ENCODE measurements around the gene COX18. TPM values are rescaled to one million over a fixed set of nuclear protein-coding genes. Genes with fewer than 3 reads are reported as not detected.
A peak's percentile ranks its signal among the peaks of the same experiment; 100 is the strongest.

The COX18 gene
- total RNA-seq, 3 donors from 2014 or later (not counting 1 experiment from before 2014, with no cell fraction given), result 9.6 to 10.3 (median 9.7) TPM

GRCh38 chr4:73021634-73022033 is 47.9 kb downstream of the COX18 start:
- no peak overlapping the region for H3K4me3 Mint-ChIP-seq
- no peaks in the 10 kb centered on the region for H3K4me1 Mint-ChIP-seq
- no peak overlapping the region for H3K4me3 ChIP-seq (ENCODE audit: low read length)
- H3K27me3 Mint-ChIP-seq (ENCODE audit: low read depth in 2 of 2), result peaks cover 3 to 18% of the 10 kb centered on the region in 2 donors
- no peak overlapping the region for H3K27ac Mint-ChIP-seq
- no peak for TF ChIP-seq CTCF (IDR thresholded peaks at IDR 0.05)
- ATAC-seq (peak in 1 of 3 donors; percentile 28), DNase-seq (peak in 1 of 2 donors; percentile 8)
- WGBS (ENCODE audit: insufficient coverage), result 0% methylated on average over 1 of the region's 1 CpG
- no peaks in the 10 kb centered on the region for H3K9me3 ChIP-seq (ENCODE audit: control insufficient read depth, insufficient read depth, low read length)
- no peaks in the 10 kb centered on the region for H3K27me3 ChIP-seq (ENCODE audit: control insufficient read depth, insufficient read depth, low read length)
- H3K36me3 Mint-ChIP-seq, result no peaks in the 10 kb centered on the region
- H3K4me1 ChIP-seq (ENCODE audit: control insufficient read depth, insufficient read depth, low read length), result no peaks in the 10 kb centered on the region
- no peaks in the 10 kb centered on the region for H3K36me3 ChIP-seq (ENCODE audit: control insufficient read depth, insufficient read depth, low read length)
- H3K9me3 Mint-ChIP-seq, result no peaks in the 10 kb centered on the region
- no peak overlapping the region for H3K27ac ChIP-seq (ENCODE audit: low read length)
- intact Hi-C loops (cut with micrococcal nuclease), result no loop called here

GRCh38 chr4:73019462-73020047 is 50.0 kb downstream of the COX18 start:
- Mint-ChIP-seq H3K27me3 (ENCODE audit: low read depth in 2 of 2) (peaks cover 6 to 25% of the 10 kb centered on the region in 2 donors), H3K9me3 (no peaks in the 10 kb centered on the region), H3K36me3 (no peaks in the 10 kb centered on the region), H3K4me1 (no peaks in the 10 kb centered on the region), H3K4me3 (no peak overlapping the region), H3K27ac (no peak overlapping the region)
- no peaks in the 10 kb centered on the region for H3K36me3 ChIP-seq (ENCODE audit: control insufficient read depth, insufficient read depth, low read length)
- H3K4me1 ChIP-seq (ENCODE audit: control insufficient read depth, insufficient read depth, low read length), result no peaks in the 10 kb centered on the region
- no peak overlapping the region for H3K27ac ChIP-seq (ENCODE audit: low read length)
- H3K4me3 ChIP-seq (ENCODE audit: low read length), result no peak overlapping the region
- WGBS (ENCODE audit: insufficient coverage), result 10% methylated on average over 2 of the region's 3 CpGs
- TF ChIP-seq CTCF (IDR thresholded peaks at IDR 0.05), result peak; percentile 72
- no peaks in the 10 kb centered on the region for H3K27me3 ChIP-seq (ENCODE audit: control insufficient read depth, insufficient read depth, low read length)
- H3K9me3 ChIP-seq (ENCODE audit: control insufficient read depth, insufficient read depth, low read length), result no peaks in the 10 kb centered on the region
- ATAC-seq (peak in 1 of 3 donors; percentile 29), DNase-seq (peak in 1 of 2 donors; percentile 55)
- intact Hi-C loops (cut with micrococcal nuclease), result loop anchor here (5.0 kb wide), 1 partner anchor 1747 kb away; no protein-coding TSS in a partner anchor

GRCh38 chr4:73018595-73018994 is 50.9 kb downstream of the COX18 start:
- H3K27ac Mint-ChIP-seq, result no peak overlapping the region
- Histone ChIP-seq H3K27me3 (ENCODE audit: control insufficient read depth, insufficient read depth, low read length) (no peaks in the 10 kb centered on the region), H3K36me3 (ENCODE audit: control insufficient read depth, insufficient read depth, low read length) (no peaks in the 10 kb centered on the region), H3K4me1 (ENCODE audit: control insufficient read depth, insufficient read depth, low read length) (no peaks in the 10 kb centered on the region), H3K9me3 (ENCODE audit: control insufficient read depth, insufficient read depth, low read length) (no peaks in the 10 kb centered on the region), H3K4me3 (ENCODE audit: low read length) (no peak overlapping the region), H3K27ac (ENCODE audit: low read length) (no peak overlapping the region)
- intact Hi-C loops (cut with micrococcal nuclease), result loop anchor here (5.0 kb wide), 1 partner anchor 1746 kb away; no protein-coding TSS in a partner anchor
- H3K36me3 Mint-ChIP-seq, result no peaks in the 10 kb centered on the region
- H3K27me3 Mint-ChIP-seq (ENCODE audit: low read depth in 2 of 2), result peaks cover 6 to 25% of the 10 kb centered on the region in 2 donors
- no peak for TF ChIP-seq CTCF (IDR thresholded peaks at IDR 0.05)
- H3K9me3 Mint-ChIP-seq, result no peaks in the 10 kb centered on the region
- no peak overlapping the region for H3K4me3 Mint-ChIP-seq
- no peaks in the 10 kb centered on the region for H3K4me1 Mint-ChIP-seq
- 94% methylated on average over 6 of the region's 6 CpGs for WGBS (ENCODE audit: insufficient coverage)
- DNase-seq (no peak), ATAC-seq (no peak)

GRCh38 chr4:73013310-73013709 is 56.2 kb downstream of the COX18 start:
- Mint-ChIP-seq H3K27me3 (ENCODE audit: low read depth in 2 of 2) (peaks cover 11 to 23% of the 10 kb centered on the region in 2 donors), H3K9me3 (peaks cover 0 to 2% of the 10 kb centered on the region in 2 donors)
- H3K27me3 ChIP-seq (ENCODE audit: control insufficient read depth, insufficient read depth, low read length), result no peaks in the 10 kb centered on the region

More at GRCh38 chr4:73013310-73013709, 56.2 kb downstream of the COX18 start:
- no peaks in the 10 kb centered on the region for H3K36me3 Mint-ChIP-seq
- intact Hi-C loops (cut with micrococcal nuclease), result no loop called here
- no peaks in the 10 kb centered on the region for H3K4me1 Mint-ChIP-seq
- Histone ChIP-seq H3K36me3 (ENCODE audit: control insufficient read depth, insufficient read depth, low read length) (no peaks in the 10 kb centered on the region), H3K4me3 (ENCODE audit: low read length) (no peak overlapping the region), H3K27ac (ENCODE audit: low read length) (no peak overlapping the region), H3K9me3 (ENCODE audit: control insufficient read depth, insufficient read depth, low read length) (peaks cover 5% of the 10 kb centered on the region), H3K4me1 (ENCODE audit: control insufficient read depth, insufficient read depth, low read length) (no peaks in the 10 kb centered on the region)
- no peak overlapping the region for H3K27ac Mint-ChIP-seq
- WGBS (ENCODE audit: insufficient coverage), result 43% methylated on average over 1 of the region's 1 CpG
- ATAC-seq, result no peak
- H3K4me3 Mint-ChIP-seq, result no peak overlapping the region
- DNase-seq, result no peak
- TF ChIP-seq CTCF (IDR thresholded peaks at IDR 0.05), result no peak

Measured in natural killer cell (primary cell).